Measurements from ENCODE around the gene CLIP2.
A peak's percentile ranks its signal among the peaks of the same experiment; 100 is the strongest.
"Not testable (repeated sequence)": the region's sequence is repeated elsewhere in the genome, so short reads cannot be mapped to it uniquely, and the experiment has no call there.

- not testable (repeated sequence) for TF ChIP-seq EP300 (IDR thresholded peaks at IDR 0.05); POLR2A (IDR thresholded peaks at IDR 0.05; ENCODE audit: low read depth); POLR2AphosphoS5 (IDR thresholded peaks at IDR 0.05)
- TF ChIP-seq CTCF (IDR thresholded peaks at IDR 0.05), result peak; percentile 33 to 39 (median 34)
These were observed 104.5 kb downstream of the CLIP2 start for GRCh38 chr7:74393722-74394121.

Measured in esophagus muscularis mucosa (tissue), 4 donors.